ENCODE data around the gene METTL4.
A peak's percentile ranks its signal among the peaks of the same experiment; 100 is the strongest.

METTL4 gene

DNA sequence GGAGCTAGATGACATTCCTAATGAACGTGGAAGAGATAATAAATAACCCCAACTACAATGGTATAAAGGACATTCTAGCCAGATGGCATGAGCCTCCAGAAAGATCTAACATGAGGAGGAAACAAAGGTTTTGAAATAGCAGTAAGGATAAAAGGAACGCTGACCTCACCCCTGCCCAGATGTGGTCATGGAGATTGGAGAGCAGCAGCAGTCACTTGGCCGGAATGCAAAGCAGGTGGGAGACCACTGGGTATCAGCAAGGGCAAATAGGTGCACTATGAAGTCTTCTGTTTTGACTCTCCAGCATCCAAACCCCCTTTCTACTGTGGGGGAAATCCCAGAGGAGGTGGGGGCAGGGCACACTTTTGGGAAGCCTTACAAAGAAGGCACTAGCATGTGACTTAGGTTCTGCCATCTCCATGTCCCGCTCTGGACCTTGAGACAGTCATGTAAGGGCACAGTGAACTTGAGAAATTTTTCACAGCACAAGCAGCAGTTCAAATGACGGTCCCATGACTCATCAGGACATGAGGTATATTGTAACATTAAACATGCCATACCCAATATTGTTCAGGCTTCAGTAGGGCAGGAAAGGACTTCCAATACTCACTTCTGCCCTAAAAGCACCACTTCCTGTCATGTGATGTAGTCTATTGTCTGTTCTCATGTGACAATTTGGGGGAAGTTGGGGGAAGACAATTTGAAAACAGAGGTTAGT is 55.2 kb downstream of the METTL4 start:
- DNase-seq, result peak; percentile 10 to 19

DNA sequence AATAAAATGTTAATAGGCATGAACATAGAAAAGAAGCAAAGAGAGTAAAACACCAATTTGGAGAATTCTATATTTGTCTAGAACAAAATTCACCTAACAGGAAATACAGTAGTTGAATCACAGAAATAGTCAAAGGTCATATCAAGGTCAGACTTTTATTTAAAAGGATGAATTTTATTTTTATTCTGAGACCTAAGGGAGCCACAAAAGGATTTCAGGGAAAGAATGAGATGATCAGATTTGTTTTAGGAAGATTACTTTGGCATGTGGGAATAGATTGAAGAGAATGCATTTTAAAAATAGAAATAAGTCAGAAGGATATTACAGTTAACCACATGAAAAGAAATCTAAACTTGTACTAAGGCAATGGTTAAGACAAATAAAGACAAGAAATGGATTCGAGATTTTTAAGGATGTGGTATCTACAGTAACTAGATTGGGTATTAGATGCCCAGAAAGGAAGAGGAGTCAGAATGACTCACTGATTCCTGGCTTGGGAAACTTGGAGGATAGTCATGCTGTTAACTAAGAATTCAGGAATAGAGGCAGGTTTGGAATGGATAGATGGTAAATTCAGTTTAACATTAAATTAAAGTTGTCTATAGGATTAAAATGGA is 56.0 kb downstream of the METTL4 start:
- DNase-seq, result no peak

DNA sequence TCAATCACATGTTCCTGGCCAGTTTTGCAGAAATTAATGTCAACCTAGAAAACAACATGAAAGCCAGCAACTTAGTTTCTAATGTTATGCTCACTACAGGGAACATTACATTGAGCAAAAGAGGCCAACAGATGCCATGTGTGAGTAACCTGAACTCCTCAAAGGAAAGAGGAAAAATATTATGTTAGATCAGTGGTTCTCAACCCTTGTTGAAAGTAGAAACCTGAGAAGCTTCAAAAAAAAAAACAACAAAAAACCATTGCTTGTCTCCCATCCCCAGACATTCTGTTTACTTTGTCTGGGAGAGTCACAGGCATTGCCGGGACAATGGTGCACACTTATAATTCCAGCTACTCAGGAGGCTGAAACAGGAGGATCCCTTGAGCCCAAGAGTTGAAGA is 57.7 kb downstream of the METTL4 start:
- no peak for DNase-seq

DNA sequence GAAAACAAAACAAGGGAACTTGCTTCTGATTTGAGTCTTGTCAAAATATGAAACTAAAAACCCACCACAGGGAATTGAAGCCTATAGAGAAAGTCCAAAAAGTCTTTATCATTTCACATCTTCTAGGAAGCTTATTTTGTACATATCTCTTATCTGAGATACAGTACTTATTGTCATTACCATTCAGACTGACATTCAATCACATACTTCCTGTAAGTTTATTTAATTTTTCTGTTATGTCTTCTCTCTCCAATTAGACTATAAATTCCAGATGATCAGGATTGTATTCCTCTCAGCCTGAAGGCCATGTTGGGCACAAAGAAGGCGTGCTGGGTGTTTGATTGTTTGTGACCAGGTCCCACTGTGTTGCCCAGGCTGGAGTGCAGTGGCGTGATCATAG is 59.2 kb downstream of the METTL4 start:
- DNase-seq, result no peak

DNA sequence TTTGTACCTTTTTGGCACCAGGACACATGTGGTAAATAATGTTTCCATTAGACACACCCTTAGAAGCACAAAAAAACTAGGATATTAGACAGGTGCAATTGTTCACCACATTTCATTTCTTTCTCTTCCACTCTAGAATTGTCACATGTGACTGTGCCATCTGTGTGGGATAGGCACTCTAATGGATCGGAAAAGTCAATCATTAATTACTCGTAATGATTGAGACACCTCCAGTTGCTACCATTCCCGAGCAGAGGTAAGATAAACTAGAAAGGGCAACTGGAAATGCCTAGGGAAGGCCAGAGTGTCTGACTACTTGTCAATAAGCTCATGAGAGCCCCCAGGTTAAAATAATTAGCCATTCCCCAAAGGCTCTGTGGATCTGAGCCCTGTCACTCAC is 59.9 kb downstream of the METTL4 start:
- no peak for DNase-seq

DNA sequence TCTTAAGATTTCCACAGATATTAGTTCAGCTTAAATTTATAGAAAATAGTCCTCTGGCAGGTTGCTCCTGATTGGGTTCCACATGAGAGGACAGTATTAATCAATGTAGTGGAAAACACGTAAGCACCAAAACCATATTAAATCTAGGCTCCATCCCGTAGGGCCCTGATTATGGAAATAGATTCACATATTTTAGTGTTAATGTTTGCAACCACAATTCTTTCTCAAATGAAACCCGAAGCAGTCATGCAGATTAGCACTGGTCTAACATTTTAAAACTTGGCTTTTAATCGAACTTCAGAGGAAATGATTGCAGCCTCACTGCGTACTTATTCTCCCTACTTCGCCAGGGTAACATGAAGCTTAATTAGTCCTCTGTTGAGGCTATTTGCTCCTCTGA is 60.9 kb downstream of the METTL4 start:
- DNase-seq, result no peak

DNA sequence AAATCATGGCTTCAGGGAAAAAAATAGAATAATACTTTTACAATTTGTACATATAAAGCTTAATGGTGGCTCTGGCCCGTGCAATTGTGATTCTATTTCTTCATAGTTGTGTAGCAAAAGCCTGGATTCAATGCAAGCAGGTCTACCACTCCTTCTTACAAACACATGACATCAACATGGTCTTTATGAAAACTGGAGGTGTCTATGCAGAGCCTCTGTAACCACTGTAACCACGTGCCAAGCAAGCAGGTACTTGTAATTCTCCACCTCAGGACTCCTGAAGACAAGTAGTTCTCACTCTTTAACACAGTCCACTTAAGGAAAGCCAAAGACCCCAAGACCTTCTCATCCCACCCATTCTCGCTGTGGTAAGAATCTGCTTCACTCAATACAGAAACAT is 62.6 kb downstream of the METTL4 start:
- no peak for DNase-seq

DNA sequence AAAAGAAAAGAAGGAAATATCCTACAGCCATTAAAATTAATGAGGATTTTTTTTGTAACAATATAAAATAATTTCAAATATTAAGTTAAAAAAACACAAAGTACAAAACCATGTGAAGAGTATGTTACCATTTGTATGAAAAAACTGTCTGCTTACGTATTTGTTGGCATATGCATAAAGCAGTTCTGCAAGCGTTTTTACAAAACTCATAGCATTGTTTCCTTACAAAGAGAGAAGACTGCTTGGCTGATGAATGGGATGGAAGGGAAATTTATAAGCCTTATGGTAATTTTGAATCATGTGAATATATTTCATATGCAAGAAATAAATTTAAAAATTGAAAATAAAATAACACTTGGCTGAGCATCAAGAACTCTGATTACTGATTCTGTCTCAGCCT is 63.1 kb downstream of the METTL4 start:
- DNase-seq, result no peak

DNA sequence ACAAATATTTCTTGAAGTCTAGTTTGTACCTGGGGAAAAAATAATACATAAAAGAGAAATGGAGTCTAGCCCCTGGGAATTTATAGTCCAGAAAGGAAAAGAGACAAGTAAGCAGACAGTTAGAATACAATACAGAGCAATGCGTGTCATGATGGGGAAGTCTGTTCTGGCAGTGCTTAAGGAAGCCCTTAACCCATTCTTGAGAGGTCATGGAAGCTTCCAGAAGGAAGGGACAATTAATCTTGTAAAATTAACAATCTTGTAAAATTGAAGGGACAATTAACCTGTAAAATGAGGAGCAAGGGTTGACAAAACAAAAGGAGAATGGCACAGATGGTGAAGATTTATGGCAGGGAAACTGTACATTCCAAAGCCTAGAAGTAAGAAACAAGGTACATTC is 66.7 kb downstream of the METTL4 start:
- no peak for DNase-seq

DNA sequence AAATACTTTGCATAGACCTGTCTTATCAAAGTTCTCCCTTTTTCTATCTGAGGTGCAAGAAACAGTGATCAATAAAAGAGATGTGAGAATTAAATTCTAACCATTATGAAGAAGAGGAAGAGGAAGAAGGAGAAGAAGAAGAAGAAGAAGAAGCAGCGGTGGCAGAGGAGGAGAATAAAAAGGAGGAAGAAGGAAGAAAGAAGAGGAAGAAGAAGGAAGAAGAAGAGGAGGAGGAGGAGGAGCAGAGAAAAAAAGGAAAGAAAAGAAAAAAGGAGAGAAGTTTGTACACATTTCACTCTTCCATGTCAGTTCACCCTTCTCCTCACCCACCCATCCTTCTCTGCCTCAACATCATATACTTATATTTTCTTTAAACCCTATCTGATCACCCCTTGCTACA is 68.4 kb downstream of the METTL4 start:
- DNase-seq, result no peak

DNA sequence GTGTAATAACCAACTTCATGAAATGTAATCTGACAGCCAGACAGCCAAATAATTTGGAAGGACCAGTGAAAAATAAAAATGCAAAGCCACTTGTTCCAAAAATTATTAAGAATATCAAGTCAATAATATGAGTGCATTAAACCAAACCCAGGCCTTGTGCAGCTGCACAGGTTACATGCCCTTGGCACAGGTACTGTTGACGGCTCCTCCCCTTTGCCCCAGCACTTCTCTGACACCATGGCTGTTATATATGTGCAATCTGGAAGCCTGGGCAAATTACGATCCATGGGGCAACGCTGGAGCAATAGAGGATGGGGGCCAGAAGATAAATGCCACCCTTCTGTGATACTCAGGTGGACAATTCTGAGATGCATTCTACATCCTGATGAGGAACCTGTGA is 68.9 kb downstream of the METTL4 start:
- no peak for DNase-seq

DNA sequence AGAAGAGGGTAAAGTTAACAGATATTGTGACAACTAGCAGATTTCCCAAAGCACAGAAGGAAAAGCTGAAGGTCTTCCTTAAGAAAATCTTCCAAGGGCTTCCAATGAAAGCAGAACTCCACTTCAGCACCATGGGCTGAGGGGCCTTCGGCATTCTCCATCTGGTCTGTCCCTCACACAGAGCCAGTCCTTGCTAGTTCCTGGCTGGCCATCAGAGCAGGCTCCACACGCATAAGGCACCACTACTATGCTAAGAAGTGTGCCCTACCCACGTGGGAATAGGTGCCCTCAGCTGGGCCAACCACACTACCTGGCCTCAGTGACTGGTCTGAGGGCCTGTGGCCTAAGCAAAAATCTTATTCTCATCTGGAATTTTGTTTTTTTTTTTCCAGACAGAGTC is 73.5 kb downstream of the METTL4 start:
- no peak for DNase-seq

DNA sequence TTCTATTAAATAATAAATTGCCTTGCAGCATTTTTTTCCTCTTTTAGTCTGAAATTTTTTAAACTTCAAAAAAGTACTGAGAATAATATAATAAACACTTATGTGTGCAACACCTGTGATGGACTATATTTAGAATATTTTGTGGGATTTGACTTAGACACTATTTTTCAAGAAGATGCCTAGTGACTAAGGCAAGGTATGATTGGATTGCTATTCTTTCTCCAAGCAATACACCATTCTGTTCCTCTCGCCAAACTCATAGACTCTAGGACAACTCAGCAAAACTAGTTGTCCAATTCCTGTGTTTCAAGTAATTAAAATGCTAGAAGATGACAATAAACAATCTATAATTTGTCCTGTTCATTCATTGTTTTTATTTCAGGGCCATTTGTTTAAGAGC is 75.9 kb downstream of the METTL4 start:
- DNase-seq, result no peak

DNA sequence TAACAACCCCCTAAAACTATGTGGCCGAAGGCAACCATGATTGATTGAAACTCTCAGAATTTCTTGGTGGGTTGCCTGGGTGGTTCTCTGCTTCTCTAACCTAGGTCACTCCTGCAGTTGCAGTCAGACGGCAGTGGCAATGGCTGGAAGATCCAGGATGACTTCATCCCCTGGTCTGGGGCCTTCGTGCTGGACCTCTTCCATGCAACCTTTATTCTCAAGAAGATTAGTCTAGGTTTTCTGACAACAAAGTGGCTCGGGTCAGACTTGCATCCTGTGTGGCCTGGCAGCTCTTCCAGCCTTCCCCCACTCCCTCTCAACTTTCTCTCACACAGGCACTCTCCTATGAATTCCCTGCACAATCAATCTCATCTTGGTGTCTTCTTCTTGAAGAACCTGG is 76.4 kb downstream of the METTL4 start:
- no peak for DNase-seq
